Keratinocyte (primary cell): ENCODE measurements around the gene LRPPRC.

Source experiments
- EZH2 ChIP-seq: IDR thresholded peaks from one replicate; pipeline ENCODE4 v1.6.1; 2012; ENCODE audit warnings: inconsistent platforms, mild to moderate bottlenecking, low read length, moderate library complexity
- TF ChIP-seq, protein P1 (sequence below), 3 experiments: IDR thresholded peaks in 1 of 3; conservative IDR thresholded peaks in 1 of 3; optimal IDR thresholded peaks in 1 of 3; 2 replicates in 2 of 3; 3 replicates in 1 of 3; pipeline versions ENCODE3 to v1.5.1; 2011; ENCODE audit warnings: low read length in 3 of 3, mild to moderate bottlenecking in 3 of 3, moderate library complexity in 2 of 3, control low read depth in 1 of 3, inconsistent platforms in 1 of 3; ENCODE audit not compliant: insufficient read depth in 2 of 3; ENCODE audit errors: extremely low read depth in 1 of 3

DNA sequence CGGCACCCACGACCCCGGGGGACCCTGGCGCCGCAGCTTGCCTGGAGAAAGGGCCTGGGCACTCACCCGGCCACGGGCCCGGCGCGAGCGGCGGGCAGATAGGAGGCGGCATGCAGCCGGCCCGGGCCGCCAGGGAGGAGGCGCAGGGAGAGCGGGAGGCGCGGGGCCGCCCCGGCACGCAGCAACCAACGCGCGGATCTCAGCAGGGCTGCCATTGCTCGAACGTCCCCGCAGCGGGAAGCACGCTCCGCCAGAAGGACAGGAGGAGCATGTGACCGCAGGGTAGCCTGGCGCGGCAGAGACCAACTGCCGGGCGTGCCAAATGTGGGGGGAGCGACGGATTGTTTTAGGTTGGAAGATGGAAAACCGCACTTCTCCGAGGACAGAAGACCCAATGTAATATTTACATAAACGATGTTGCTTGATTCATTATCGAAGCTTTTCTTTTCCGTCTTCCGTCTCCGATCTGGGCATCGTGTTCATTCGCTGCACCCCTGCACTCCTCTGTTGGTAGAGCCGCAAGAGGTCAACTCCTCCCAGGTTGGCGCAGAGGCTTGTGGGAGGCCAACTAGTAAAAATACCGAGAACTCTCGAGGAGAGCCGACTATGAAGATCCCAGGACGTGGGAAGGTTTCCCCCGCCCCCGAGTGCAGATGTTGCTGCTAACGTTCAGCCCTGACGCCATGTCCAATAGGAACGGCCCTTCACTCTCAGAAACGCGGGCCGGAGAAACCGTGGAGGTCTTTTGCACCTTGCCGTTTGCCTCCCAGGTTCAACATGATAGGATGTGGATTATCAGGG, at the start of gene LRPPRC:
- TF ChIP-seq, protein P1, sequence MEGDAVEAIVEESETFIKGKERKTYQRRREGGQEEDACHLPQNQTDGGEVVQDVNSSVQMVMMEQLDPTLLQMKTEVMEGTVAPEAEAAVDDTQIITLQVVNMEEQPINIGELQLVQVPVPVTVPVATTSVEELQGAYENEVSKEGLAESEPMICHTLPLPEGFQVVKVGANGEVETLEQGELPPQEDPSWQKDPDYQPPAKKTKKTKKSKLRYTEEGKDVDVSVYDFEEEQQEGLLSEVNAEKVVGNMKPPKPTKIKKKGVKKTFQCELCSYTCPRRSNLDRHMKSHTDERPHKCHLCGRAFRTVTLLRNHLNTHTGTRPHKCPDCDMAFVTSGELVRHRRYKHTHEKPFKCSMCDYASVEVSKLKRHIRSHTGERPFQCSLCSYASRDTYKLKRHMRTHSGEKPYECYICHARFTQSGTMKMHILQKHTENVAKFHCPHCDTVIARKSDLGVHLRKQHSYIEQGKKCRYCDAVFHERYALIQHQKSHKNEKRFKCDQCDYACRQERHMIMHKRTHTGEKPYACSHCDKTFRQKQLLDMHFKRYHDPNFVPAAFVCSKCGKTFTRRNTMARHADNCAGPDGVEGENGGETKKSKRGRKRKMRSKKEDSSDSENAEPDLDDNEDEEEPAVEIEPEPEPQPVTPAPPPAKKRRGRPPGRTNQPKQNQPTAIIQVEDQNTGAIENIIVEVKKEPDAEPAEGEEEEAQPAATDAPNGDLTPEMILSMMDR (optimal IDR thresholded peaks at IDR 0.05 in 1 of 3, IDR thresholded peaks at IDR 0.05 in 1 of 3, conservative IDR thresholded peaks at IDR 0.05 in 1 of 3; ENCODE audit: extremely low read depth in 1 of 3, insufficient read depth in 2 of 3, low read length in 3 of 3) = no peak
- TF ChIP-seq EZH2 = no peak
